ENCODE measurements around the gene DPP6.
"Not testable (repeated sequence)": the region's sequence is repeated elsewhere in the genome, so short reads cannot be mapped to it uniquely, and the experiment has no call there.

Gene DPP6

DNA sequence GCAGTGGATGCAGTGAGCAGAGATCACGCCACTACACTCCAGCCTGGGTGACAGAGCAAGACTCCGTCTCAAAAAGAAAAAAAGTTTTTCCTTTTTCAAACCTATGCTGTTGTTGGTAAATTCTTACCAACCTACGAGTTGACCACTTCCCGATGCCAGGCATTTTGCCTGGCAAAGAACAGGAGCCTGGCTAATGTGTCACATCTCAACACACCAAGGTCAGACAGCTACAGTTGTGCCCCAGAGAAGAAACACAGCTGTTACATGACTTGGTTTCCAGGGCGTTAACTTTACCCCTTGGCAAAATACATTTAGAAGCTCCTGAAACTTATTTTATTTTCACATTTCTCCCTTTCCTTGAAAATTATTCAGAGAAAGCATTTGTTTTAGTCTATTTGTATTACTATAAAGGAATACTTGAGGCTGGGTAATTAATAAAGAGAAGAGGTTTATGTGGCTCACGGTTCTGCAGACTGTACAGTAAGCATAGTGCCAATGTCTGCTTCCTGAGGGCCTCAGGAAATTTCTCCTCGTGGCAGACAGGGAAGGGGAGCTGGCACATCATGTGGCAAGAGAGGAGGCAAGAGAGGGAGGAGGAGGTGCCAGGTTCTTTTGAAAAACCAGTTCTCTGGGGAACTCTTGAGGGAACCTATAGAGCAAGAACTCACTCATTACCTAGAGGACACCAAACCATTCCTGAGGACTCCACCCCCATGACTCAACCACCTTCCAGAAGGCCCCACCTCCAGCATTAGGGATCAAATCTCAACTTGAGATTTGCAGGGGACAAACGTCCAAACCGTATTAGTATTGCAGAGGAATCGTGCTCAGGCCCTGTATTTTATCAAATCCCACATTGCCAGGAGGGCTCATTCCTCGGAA, 867.4 kb downstream of the DPP6 start:
- DNase-seq, result no peak

DNA sequence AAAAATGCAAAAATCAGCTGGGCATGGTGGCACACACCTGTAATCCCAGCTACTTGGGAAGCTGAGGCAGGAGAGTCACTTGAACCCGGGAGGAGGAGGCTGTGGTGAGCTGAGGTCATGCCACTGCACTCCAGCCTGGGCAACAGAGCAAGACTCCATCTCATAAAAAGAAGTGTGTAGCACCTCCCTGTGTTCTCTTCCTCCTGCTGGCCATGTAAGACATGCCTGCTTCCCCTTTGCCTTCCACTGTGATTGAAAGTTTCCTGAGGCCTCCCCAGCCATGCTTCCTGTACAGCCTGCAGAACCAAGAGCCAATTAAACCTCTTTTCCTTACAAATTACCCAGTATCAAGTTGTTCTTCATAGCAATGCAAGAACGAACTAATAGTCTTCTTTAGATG, 870.3 kb downstream of the DPP6 start:
- not testable (repeated sequence) for DNase-seq

DNA sequence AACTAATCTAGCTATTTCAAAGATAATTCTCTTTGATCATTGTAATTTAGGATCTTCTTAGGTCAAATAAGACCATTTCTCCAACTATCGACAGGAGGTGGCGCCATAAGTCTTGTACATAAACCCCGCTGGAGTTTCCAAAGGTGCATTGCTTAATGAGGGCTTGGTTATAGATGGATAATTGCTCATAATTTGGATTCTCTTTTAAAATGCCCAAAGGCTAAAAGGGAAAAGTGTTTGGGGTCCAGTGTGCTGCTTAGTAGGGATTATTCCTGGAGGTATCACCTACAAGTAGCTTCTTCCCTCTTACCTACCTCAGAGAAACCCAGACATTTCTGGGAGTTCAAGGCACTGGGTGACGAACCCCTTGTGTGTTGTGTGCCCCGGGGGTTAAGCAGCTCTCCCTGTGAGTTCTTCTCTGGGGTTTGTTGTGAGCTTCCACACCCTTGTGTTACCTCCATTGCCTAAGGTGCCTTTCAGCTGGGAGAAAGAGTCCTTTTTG, 875.5 kb downstream of the DPP6 start:
- peak; percentile 90 for DNase-seq

DNA sequence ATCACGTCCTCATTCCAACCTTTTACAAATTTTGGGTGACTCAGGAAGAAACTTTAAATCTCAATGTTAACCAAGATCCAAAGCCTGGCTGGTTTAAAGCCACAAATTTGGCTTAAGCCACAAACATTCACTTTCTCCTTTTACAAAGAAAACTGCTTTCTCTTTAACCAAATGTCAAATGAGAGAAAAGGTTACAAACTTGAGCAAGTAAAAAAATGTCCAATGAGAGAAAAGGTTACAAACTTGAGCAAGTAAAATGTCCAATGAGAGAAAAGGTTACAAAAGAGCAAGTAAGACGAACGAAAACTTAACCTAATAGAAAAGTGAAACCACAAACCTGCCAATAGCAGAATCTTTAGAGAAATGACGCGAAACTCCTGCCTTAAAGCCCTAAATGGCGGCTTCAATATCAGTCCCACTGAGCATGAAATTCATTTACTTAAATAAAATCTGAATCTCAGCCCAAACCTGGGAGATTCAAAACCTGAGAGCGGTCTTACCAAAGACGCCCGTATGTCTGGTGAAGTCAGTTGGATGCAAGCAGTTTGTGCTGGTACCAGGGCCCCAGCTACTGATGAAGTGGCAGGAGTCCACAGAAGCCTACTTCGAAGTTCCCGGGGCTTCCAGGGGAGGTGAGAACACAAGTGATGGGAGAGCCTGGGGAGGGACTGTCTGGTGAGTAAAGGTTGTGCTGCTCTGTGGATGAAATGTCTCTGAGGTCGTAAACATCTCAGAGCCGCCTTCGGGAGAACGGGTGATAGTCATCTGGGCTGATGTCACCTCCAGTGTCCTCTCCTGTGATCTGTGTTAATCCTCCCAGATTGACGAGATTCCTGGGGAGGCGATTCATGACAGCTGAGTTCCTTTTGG, 876.2 kb downstream of the DPP6 start:
- DNase-seq, result peak; percentile 70

DNA sequence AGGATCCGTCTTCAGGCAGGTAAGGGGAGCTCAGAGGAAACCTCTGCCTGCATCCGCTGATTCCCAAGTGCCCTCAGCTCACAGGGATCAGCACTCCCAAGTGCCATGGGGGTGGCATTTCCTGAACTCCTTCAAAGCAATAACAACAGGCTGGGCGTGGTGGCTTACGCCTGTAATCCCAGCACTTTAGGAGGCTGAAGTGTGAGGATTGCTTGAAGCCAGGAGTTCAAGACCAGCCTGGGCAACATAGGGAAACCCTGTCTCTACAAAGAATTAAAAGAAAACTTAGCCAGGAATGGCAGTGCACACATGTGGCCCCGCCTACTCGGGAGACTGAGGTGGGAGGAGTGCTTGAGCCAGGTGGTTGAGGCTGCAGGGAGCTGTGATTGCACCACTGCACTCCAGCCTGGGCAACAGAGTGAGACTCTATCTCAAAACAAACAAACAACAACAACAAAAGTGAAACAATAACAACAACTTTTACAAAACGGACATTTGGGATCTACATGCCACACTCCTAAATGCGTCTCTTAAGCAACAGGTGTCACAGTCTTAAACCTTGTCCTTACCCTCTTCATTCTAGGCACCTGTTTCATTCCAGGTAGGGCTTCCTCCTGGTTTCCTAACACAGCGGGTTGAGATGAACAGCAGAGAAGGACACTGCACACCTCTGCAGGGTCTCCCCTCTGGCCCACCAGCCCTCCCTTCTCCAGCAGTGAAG, 877.0 kb downstream of the DPP6 start:
- no peak for DNase-seq

DNA sequence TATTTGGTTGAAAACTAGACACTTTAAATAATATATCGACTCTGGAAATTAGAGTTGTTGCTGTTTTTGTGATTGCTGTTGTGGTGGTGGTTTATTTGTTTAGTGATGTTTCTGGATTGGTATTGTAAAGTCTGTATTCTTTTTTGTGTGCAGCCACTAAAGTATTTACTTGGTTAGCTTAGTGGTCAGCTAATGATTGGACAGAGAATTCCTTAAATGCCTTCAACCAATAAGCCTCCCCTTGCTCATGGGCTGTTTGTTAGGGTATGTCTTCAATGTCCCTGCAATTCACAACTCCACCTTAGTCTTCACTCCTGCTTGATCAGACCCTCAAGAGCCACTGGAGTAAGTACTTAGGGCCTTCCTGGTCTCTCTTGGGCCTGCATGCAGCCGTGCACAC, 879.7 kb downstream of the DPP6 start:
- no peak for DNase-seq

DNA sequence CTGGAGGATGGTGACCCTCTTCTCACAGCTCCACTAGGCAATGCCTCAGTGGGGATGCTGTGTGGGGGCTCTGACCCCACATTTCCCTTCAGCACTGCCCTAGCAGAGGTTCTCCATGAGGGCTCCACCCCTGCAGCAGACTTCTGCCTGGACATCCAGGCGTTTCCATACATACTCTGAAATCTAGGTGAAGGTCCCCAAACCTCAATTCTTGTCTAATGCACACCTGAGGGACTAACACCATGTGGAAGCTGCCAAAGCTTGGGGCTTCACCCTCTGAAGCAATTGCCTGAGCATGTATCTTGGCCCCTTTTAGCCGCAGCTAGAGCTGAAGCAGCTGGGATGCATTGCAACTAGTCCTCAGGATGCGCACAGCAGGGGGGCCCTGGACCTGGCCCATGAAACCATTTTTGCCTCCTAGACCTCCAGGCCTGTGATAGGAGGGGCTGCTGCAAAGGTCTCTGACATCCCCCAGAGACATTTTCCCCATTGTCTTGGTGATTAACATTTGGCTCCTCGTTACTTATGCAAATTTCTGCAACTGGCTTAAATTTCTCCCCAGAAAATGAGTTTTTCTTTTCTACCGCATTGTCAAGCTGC, 882.3 kb downstream of the DPP6 start:
- DNase-seq, result not testable (repeated sequence)

DNA sequence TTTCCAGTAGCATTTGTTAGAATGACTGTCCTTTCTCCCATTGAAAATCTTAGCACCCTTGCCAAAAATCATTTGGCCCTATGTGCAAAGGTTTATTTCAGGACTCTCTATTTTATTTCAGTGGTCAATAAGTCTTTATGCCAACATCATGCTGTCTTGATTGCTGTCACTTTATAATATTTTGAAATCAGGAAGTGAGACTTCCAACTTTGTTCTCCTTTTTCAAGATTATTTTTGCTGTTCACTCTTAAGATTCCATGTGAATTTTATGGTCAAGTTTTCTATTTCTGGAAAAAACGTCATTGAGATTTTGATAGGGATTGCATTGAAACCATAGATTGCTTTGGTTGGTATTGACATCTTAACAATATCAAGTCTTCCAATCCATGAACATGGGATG, 885.6 kb downstream of the DPP6 start:
- DNase-seq, result no peak

DNA sequence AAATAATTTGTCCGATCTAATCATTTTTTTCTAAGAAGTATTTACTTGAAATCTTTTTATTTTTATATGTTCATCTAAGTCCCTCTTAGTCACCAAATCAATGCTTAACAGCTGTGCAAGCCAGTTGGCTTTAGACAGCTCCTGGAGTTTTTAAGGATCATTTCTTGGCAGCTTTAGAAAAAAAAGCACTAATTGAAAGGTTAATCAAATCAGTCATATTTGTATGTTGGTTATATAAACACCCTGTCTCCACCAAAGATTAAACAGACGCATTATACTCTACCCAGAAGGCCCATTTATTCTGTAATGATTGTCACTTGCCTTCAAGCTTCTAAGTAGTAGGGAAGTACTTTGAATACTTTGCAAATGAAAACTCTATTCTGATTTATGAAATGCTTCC, 890.5 kb downstream of the DPP6 start:
- DNase-seq, result no peak

All from amniotic stem cell (primary cell).